CD4-positive, CD25-positive, alpha-beta regulatory T cell (primary cell): ENCODE measurements around the gene VPS36. TPM values are rescaled to one million over a fixed set of nuclear protein-coding genes. Genes with fewer than 3 reads are reported as not detected.
"Not testable (repeated sequence)": the region's sequence is repeated elsewhere in the genome, so short reads cannot be mapped to it uniquely, and the experiment has no call there.

ENCODE experiments used
- ATAC-seq, 2 donors: fragments of 150-1000 bp; cut with Tn5 transposase; one replicate each; pipeline ENCODE4 v1.10.0; 2021; ENCODE audit warnings: low read depth in 2 of 2, moderate number of reproducible peaks in 2 of 2, moderate library complexity in 1 of 2
- DNase-seq, 3 donors: peaks; one replicate each; pipeline versions ENCODE4 v3.0.0 to v3.0.0-alpha.2; 2012 to 2022; ENCODE audit warnings: mixed read lengths in 1 of 3
- H3K27ac ChIP-seq: one replicate; pipeline ENCODE4 v1.7.0; 2013; ENCODE audit warnings: mild to moderate bottlenecking, low read length; ENCODE audit not compliant: insufficient read depth, poor library complexity, severe bottlenecking
- H3K27me3 ChIP-seq: one replicate; pipeline ENCODE4 v1.7.0; 2013; ENCODE audit warnings: low read length; ENCODE audit not compliant: control insufficient read depth, insufficient read depth
- H3K36me3 ChIP-seq: one replicate; pipeline ENCODE4 v1.7.0; 2013; ENCODE audit warnings: mild to moderate bottlenecking, low read length, moderate library complexity; ENCODE audit not compliant: control insufficient read depth, insufficient read depth
- H3K4me1 ChIP-seq: 2 replicates; pipeline ENCODE4 v1.7.0; 2013; ENCODE audit warnings: mild to moderate bottlenecking, low read length; ENCODE audit not compliant: insufficient read depth, control insufficient read depth, poor library complexity, severe bottlenecking
- H3K4me3 ChIP-seq: one replicate; pipeline ENCODE4 v1.7.0; 2013; ENCODE audit warnings: low read depth, mild to moderate bottlenecking, low read length, moderate library complexity
- H3K9me3 ChIP-seq, 2 experiments: 1 replicate in 1 of 2; 2 replicates in 1 of 2; pipeline ENCODE4 v1.7.0; 2013; ENCODE audit warnings: low read length in 2 of 2, mild to moderate bottlenecking in 1 of 2, moderate library complexity in 1 of 2; ENCODE audit not compliant: control insufficient read depth in 2 of 2
- H3K27ac Mint-ChIP-seq, 3 donors: one replicate each; pipeline ENCODE4 v1.8.0; 2020 to 2022; ENCODE audit warnings: mild to moderate bottlenecking in 3 of 3, mixed read lengths in 3 of 3, moderate library complexity in 2 of 3
- H3K27me3 Mint-ChIP-seq: one replicate; pipeline ENCODE4 v1.8.0; 2022; ENCODE audit warnings: mild to moderate bottlenecking, mixed read lengths
- H3K36me3 Mint-ChIP-seq: one replicate; pipeline ENCODE4 v1.8.0; 2020; ENCODE audit warnings: mixed read lengths
- H3K4me1 Mint-ChIP-seq, 4 donors: one replicate each; pipeline ENCODE4 v1.8.0; 2020 to 2022; ENCODE audit warnings: mixed read lengths in 4 of 4, mild to moderate bottlenecking in 1 of 4
- H3K4me3 Mint-ChIP-seq, 4 donors: one replicate each; pipeline ENCODE4 v1.8.0; 2020 to 2022; ENCODE audit warnings: mild to moderate bottlenecking in 4 of 4, mixed read lengths in 4 of 4, moderate library complexity in 3 of 4
- H3K9me3 Mint-ChIP-seq, 7 donors: one replicate each; pipeline ENCODE4 v1.8.0; 2020 to 2022; ENCODE audit warnings: mixed read lengths in 7 of 7, mild to moderate bottlenecking in 3 of 7, moderate library complexity in 2 of 7
- polyA plus RNA-seq, 4 donors: library from polyadenylated mRNA; unstranded; fragments of 300-500 nt; fragmentation: Illumina TruSeq; gene quantifications; one replicate each; pipeline ENCODE4 v1.2.3, GENCODE V29; 2021
- total RNA-seq: library from RNA; stranded (reverse); gene quantifications from one replicate; pipeline ENCODE4 v1.2.3, GENCODE V29; 2022

VPS36 gene
- total and polyA plus RNA-seq, 5 donors from 2014 or later, result 36.8 to 39.5 (median 38.1) TPM

- H3K27me3 Mint-ChIP-seq, result peaks cover 29% of the 10 kb centered on the region
- Histone ChIP-seq H3K4me1 (peaks cover 26% of the 10 kb centered on the region), H3K36me3 (peaks cover 21% of the 10 kb centered on the region), H3K27me3 (peaks cover 15% of the 10 kb centered on the region)
- H3K36me3 Mint-ChIP-seq, result peaks cover 22% of the 10 kb centered on the region
- peaks cover 11 to 30% (median 21%) of the 10 kb centered on the region in 4 donors for H3K4me1 Mint-ChIP-seq
- H3K9me3 Mint-ChIP-seq, H3K4me3 Mint-ChIP-seq, H3K27ac ChIP-seq, H3K9me3 ChIP-seq, DNase-seq, H3K27ac Mint-ChIP-seq, H3K4me3 ChIP-seq, ATAC-seq: not testable (repeated sequence)
Observed at GRCh38 chr13:52408071-52408658, 42.3 kb downstream of the VPS36 start.

DNA sequence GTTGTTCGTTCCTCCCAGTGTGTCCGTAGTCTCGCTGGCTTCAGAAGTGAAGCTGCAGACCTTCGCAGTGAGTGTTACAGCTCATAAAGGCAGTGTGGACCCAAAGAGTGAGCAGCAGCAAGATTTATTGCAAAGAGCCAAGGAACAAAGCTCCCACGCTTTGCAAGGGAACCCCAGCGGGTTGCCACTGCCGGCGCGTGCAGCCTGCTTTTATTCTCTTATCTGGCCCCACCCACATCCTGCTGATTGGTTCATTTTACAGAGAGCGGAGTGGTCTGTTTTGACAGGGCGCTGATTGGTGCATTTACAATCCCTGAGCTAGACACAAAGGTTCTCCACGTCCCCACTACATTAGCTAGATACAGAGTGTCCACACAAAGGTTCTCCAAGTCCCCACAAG, 43.0 kb downstream of the VPS36 start:
- H3K27ac ChIP-seq, DNase-seq, H3K4me3 ChIP-seq, H3K9me3 ChIP-seq, ATAC-seq, H3K27ac Mint-ChIP-seq, H3K9me3 Mint-ChIP-seq: not testable (repeated sequence)
- peaks cover 26% of the 10 kb centered on the region for H3K4me1 ChIP-seq
- H3K4me1 Mint-ChIP-seq, result peaks cover 11 to 30% (median 21%) of the 10 kb centered on the region in 4 donors
- H3K27me3 Mint-ChIP-seq, result peaks cover 29% of the 10 kb centered on the region
- peaks cover 17% of the 10 kb centered on the region for H3K27me3 ChIP-seq
- H3K36me3 ChIP-seq, result peaks cover 15% of the 10 kb centered on the region
- peaks cover 18% of the 10 kb centered on the region for H3K36me3 Mint-ChIP-seq
- H3K4me3 Mint-ChIP-seq, result peak overlapping the region in 1 of 4 donors; percentile 8

DNA sequence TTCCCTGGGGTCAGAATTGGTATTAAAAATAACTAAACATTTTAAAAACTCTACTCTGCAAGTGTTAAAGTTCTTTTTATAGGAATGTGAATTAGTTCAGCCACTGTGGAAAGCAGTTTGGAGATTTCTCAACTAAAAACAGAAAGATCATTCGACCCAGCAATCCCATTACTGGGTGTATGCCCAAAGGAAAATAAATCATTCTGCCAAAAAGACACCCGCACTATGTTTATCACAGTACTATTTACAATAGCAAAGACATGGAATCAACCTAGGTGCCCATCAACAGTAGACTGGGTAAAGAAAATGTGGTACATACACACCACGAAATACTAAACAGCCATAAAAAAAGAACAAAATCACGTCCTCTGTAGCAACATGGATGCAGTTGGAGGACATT, 43.8 kb downstream of the VPS36 start:
- H3K4me1 Mint-ChIP-seq, result peaks cover 11 to 30% (median 21%) of the 10 kb centered on the region in 4 donors
- H3K4me3 ChIP-seq, result no peak overlapping the region
- no peak for ATAC-seq
- H3K36me3 Mint-ChIP-seq, result peaks cover 11% of the 10 kb centered on the region
- H3K27me3 ChIP-seq, result peaks cover 17% of the 10 kb centered on the region
- no peak for DNase-seq
- H3K27me3 Mint-ChIP-seq, result peaks cover 33% of the 10 kb centered on the region
- H3K4me1 ChIP-seq, result peaks cover 26% of the 10 kb centered on the region
- no peak overlapping the region for H3K27ac ChIP-seq
- H3K9me3 ChIP-seq, result no peaks in the 10 kb centered on the region
- peaks cover 7% of the 10 kb centered on the region for H3K36me3 ChIP-seq
- H3K9me3 Mint-ChIP-seq, result no peaks in the 10 kb centered on the region
- H3K27ac Mint-ChIP-seq, result no peak overlapping the region
- H3K4me3 Mint-ChIP-seq, result peak overlapping the region; percentile 6 to 58 (median 38)

GRCh38 chr13:52405767-52406494, 44.5 kb downstream of the VPS36 start, which contains the start of gene THSD1:
Gene THSD1, minus strand, starts transcription at chr13:52406172. Its CDS starts 3,572 bp downstream, at chr13:52402600.
- no peak within 1 kb of the TSS for H3K27ac ChIP-seq
- ATAC-seq (peak in 1 of 2 donors; percentile 55), DNase-seq (peak in 1 of 3 donors; percentile 22)
- Mint-ChIP-seq H3K9me3 (no peaks in the 10 kb centered on the region), H3K27me3 (peaks cover 35% of the 10 kb centered on the region), H3K4me1 (peaks cover 11 to 30% (median 21%) of the 10 kb centered on the region in 4 donors), H3K4me3 (peak within 1 kb of the TSS; percentile 58 to 82 (median 78)), H3K27ac (no peak within 1 kb of the TSS), H3K36me3 (peaks cover 7% of the 10 kb centered on the region)
- peaks cover 17% of the 10 kb centered on the region for H3K27me3 ChIP-seq
- H3K4me3 ChIP-seq, result peak within 1 kb of the TSS; percentile 52
- H3K4me1 ChIP-seq, result peaks cover 26% of the 10 kb centered on the region
- no peaks in the 10 kb centered on the region for H3K9me3 ChIP-seq
- peaks cover 3% of the 10 kb centered on the region for H3K36me3 ChIP-seq

DNA sequence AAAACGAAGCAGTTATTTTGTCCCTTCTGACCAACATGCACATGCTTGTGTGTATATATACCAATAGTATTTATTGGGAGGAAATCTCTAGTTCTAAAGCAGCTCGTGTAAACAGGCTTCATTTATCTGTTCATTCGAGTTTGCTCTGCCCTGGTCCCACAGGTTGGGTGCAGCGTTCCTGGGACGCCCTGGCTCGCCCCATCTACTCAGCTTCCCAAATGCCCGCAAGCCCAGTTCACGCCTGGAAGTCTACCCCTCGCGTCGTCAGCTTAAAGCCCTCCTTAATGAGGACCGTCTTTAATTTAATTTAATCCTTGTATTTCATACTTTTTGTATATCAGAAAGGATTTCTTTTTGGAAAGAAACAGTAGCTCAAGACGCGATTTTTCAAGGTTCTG, 45.1 kb downstream of the VPS36 start:
- Histone ChIP-seq H3K36me3 (peaks cover 2% of the 10 kb centered on the region), H3K27me3 (peaks cover 17% of the 10 kb centered on the region), H3K4me1 (peaks cover 26% of the 10 kb centered on the region), H3K9me3 (no peaks in the 10 kb centered on the region), H3K4me3 (peak overlapping the region; percentile 52), H3K27ac (no peak overlapping the region)
- no peak for DNase-seq
- no peak for ATAC-seq
- no peaks in the 10 kb centered on the region for H3K9me3 Mint-ChIP-seq
- peaks cover 11 to 30% (median 21%) of the 10 kb centered on the region in 4 donors for H3K4me1 Mint-ChIP-seq
- peaks cover 40% of the 10 kb centered on the region for H3K27me3 Mint-ChIP-seq
- H3K36me3 Mint-ChIP-seq, result peaks cover 5% of the 10 kb centered on the region
- peak overlapping the region; percentile 58 to 82 (median 78) for H3K4me3 Mint-ChIP-seq
- no peak overlapping the region for H3K27ac Mint-ChIP-seq

DNA sequence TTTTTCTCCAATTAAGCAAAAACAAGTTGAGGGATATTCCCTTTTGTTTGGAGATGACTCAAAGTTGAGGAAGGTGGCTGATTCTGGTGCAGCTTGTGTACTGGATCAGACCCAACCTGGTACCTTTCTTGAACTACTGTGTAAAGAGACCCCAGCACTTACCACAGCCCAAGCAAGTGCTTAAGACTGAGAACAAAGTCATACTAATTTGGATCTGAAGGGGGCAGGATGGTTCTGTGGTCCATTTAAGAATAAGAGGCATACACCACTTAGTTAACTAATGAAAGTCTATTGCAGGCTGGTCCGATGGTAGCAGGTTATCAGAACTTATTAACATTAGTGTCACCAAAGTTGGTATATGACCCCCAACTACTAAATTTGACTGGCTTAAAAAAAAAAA, 50.7 kb downstream of the VPS36 start:
- H3K36me3 Mint-ChIP-seq, result no peaks in the 10 kb centered on the region
- Histone ChIP-seq H3K36me3 (no peaks in the 10 kb centered on the region), H3K27me3 (peaks cover 12% of the 10 kb centered on the region), H3K4me1 (peaks cover 10% of the 10 kb centered on the region), H3K4me3 (no peak overlapping the region), H3K27ac (no peak overlapping the region), H3K9me3 (no peaks in the 10 kb centered on the region)
- DNase-seq, result peak in 1 of 3 donors; percentile 31
- H3K4me1 Mint-ChIP-seq, result peaks cover 7 to 9% (median 8%) of the 10 kb centered on the region in 4 donors
- peaks cover 44% of the 10 kb centered on the region for H3K27me3 Mint-ChIP-seq
- H3K4me3 Mint-ChIP-seq, result no peak overlapping the region
- peaks cover 0 to 2% (median 0%) of the 10 kb centered on the region in 7 donors for H3K9me3 Mint-ChIP-seq
- H3K27ac Mint-ChIP-seq, result no peak overlapping the region
- ATAC-seq, result peak in 1 of 2 donors; percentile 44

GRCh38 chr13:52399046-52399445, 51.4 kb downstream of the VPS36 start:
- Mint-ChIP-seq H3K4me1 (peaks cover under 1 to 2% (median 1%) of the 10 kb centered on the region in 4 donors), H3K4me3 (no peak overlapping the region), H3K9me3 (peaks cover 0 to 2% (median 0%) of the 10 kb centered on the region in 7 donors), H3K36me3 (no peaks in the 10 kb centered on the region), H3K27me3 (peaks cover 38% of the 10 kb centered on the region), H3K27ac (no peak overlapping the region)
- Histone ChIP-seq H3K27ac (no peak overlapping the region), H3K27me3 (peaks cover 6% of the 10 kb centered on the region), H3K4me1 (peaks cover 3% of the 10 kb centered on the region), H3K9me3 (no peaks in the 10 kb centered on the region), H3K36me3 (no peaks in the 10 kb centered on the region), H3K4me3 (no peak overlapping the region)
- no peak for DNase-seq
- ATAC-seq, result no peak
